22Rv1 (cell line): ENCODE data around the gene CHD9.

Experiments used
- CTCF ChIP-seq: fragments of 450-650 bp; IDR thresholded peaks from 2 replicates; pipeline ENCODE4 v1.5.1; 2017; ENCODE audit warnings: mild to moderate bottlenecking
- ZFX ChIP-seq: fragments of 450-650 bp; IDR thresholded peaks from 2 replicates; pipeline ENCODE4 v1.6.1; 2017; ENCODE audit warnings: antibody characterized with exemption, borderline replicate concordance

DNA sequence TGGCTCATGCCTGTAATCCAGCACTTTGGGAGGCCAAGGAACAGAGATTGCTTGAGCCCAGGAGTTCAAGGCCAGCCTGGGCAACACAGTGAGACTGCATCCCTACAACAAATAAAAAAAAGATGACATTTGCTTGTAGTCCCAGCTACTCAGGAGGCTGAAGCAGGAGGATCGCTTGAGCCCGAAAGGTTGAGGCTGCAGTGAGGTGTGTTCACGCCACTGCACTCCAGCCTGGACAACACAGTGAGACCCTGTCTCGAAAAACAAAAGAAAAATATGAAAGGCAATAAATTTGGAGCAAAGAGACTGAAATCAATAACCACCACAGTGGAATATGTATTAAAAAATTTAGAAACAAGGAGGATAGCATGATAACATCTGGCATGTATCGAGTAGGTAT lies 235.7 kb downstream of the CHD9 start:
- TF ChIP-seq CTCF, result no peak
- no peak for TF ChIP-seq ZFX
